HG03558 (cell line): ENCODE data around the gene TREX2.

Source experiments
- ATAC-seq: cut with Tn5 transposase; IDR thresholded peaks from one replicate; pipeline ENCODE4 v1.9.1; 2021; ENCODE audit warnings: moderate number of reproducible peaks; ENCODE audit not compliant: unreplicated experiment; ENCODE audit errors: extremely low read depth

The TREX2 gene

GRCh38 chrX:153445856-153446635 lies at the start of gene TREX2:
TREX2 (minus strand) TSS chrX:153446056; CDS start chrX:153445430, 626 bp downstream.
- ATAC-seq: no peak

GRCh38 chrX:153495362-153495751 lies 49.5 kb upstream of the TREX2 start:
- ATAC-seq: no peak

GRCh38 chrX:153494541-153495361 lies 48.9 kb upstream of the TREX2 start, which contains the start of gene BGN:
BGN (plus strand) TSS chrX:153494980; CDS start chrX:153504632, 9,652 bp downstream.
- ATAC-seq: no peak

- no peak for ATAC-seq
Measured at GRCh38 chrX:153494061-153494460, 48.2 kb upstream of the TREX2 start.

GRCh38 chrX:153493085-153493484 lies 47.2 kb upstream of the TREX2 start:
- no peak for ATAC-seq

GRCh38 chrX:153492543-153492942 lies 46.7 kb upstream of the TREX2 start:
- ATAC-seq: no peak

- no peak for ATAC-seq
Measured at GRCh38 chrX:153491918-153492317, 46.1 kb upstream of the TREX2 start.

- ATAC-seq: no peak
Measured at GRCh38 chrX:153491351-153491914, 45.6 kb upstream of the TREX2 start.

- no peak for ATAC-seq
Measured at GRCh38 chrX:153490217-153490930, 44.5 kb upstream of the TREX2 start.

- ATAC-seq: no peak
Measured at GRCh38 chrX:153488231-153488914, 42.5 kb upstream of the TREX2 start.

- no peak for ATAC-seq
Measured at GRCh38 chrX:153487590-153488071, 41.8 kb upstream of the TREX2 start.

GRCh38 chrX:153486171-153486570 lies 40.3 kb upstream of the TREX2 start:
- no peak for ATAC-seq

GRCh38 chrX:153485396-153486080 lies 39.7 kb upstream of the TREX2 start:
- ATAC-seq: no peak

GRCh38 chrX:153482376-153483015 lies 36.6 kb upstream of the TREX2 start:
- no peak for ATAC-seq

GRCh38 chrX:153481043-153481442 lies 35.2 kb upstream of the TREX2 start:
- ATAC-seq: no peak

- no peak for ATAC-seq
Measured at GRCh38 chrX:153478746-153479145, 32.9 kb upstream of the TREX2 start.

- ATAC-seq: no peak
Measured at GRCh38 chrX:153477901-153478300, 32.0 kb upstream of the TREX2 start.

GRCh38 chrX:153477364-153477857 lies 31.6 kb upstream of the TREX2 start:
- no peak for ATAC-seq
